KMS-11 (cell line): ENCODE results near the gene AP5S1.

Source experiments
- H2AFZ ChIP-seq: fragments of 200-600 bp; sonication (generic); 2 replicates; pipeline ENCODE4 v1.6.1; 2016; ENCODE audit warnings: antibody characterized with exemption, mixed run types, low read depth
- H3K27ac ChIP-seq: fragments of 200-600 bp; sonication (generic); 2 replicates; pipeline ENCODE4 v1.6.1; 2016; ENCODE audit warnings: mild to moderate bottlenecking, mixed run types
- H3K27me3 ChIP-seq: fragments of 200-600 bp; sonication (generic); 2 replicates; pipeline ENCODE4 v1.6.1; 2017; ENCODE audit warnings: mild to moderate bottlenecking, low read depth, mixed run types, moderate library complexity; ENCODE audit not compliant: insufficient read depth
- H3K36me3 ChIP-seq: fragments of 200-600 bp; sonication (generic); 2 replicates; pipeline ENCODE4 v1.6.1; 2017; ENCODE audit warnings: mild to moderate bottlenecking, mixed run types; ENCODE audit not compliant: insufficient read depth
- H3K4me1 ChIP-seq: fragments of 200-600 bp; sonication (generic); 2 replicates; pipeline ENCODE4 v1.6.1; 2016; ENCODE audit warnings: mild to moderate bottlenecking, low read depth, mixed run types; ENCODE audit not compliant: poor library complexity, severe bottlenecking
- H3K4me2 ChIP-seq: fragments of 200-600 bp; sonication (generic); 2 replicates; pipeline ENCODE4 v1.7.0; 2016; ENCODE audit warnings: mild to moderate bottlenecking, mixed run types
- H3K4me3 ChIP-seq: fragments of 200-600 bp; sonication (generic); IDR thresholded peaks from 2 replicates; pipeline ENCODE4 v1.6.1; 2017; ENCODE audit warnings: low read depth, low read length, mixed read lengths; ENCODE audit not compliant: insufficient read depth
- H3K79me2 ChIP-seq: fragments of 200-600 bp; sonication (generic); 2 replicates; pipeline ENCODE4 v1.6.1; 2016; ENCODE audit warnings: low read depth, mixed run types; ENCODE audit not compliant: insufficient read depth
- H3K9ac ChIP-seq: fragments of 200-600 bp; sonication (generic); 2 replicates; pipeline ENCODE4 v1.6.1; 2016; ENCODE audit warnings: mild to moderate bottlenecking, mixed run types
- H4K20me1 ChIP-seq: fragments of 200-600 bp; sonication (generic); 2 replicates; pipeline ENCODE4 v1.6.1; 2016; ENCODE audit warnings: mild to moderate bottlenecking, mixed run types; ENCODE audit not compliant: insufficient read depth
- CTCF ChIP-seq: fragments of 200-600 bp; sonication (generic); conservative IDR thresholded peaks from 2 replicates; pipeline ENCODE4 v1.6.1; 2017; ENCODE audit warnings: low read depth, mild to moderate bottlenecking, antibody characterized with exemption, low read length, moderate library complexity, mixed read lengths

AP5S1 gene

GRCh38 chr20:3864518-3864917 lies 44.2 kb downstream of the AP5S1 start:
- no peak overlapping the region for H3K4me3 ChIP-seq
- H2AFZ ChIP-seq, result no peak overlapping the region
- H3K4me2 ChIP-seq, result no peak overlapping the region
- H3K79me2 ChIP-seq, result no peaks in the 10 kb centered on the region
- TF ChIP-seq CTCF, result no peak
- no peaks in the 10 kb centered on the region for H3K36me3 ChIP-seq
- H3K27ac ChIP-seq, result no peak overlapping the region
- H4K20me1 ChIP-seq, result no peaks in the 10 kb centered on the region
- H3K9ac ChIP-seq, result no peak overlapping the region
- H3K27me3 ChIP-seq, result no peaks in the 10 kb centered on the region
- no peaks in the 10 kb centered on the region for H3K4me1 ChIP-seq

- H3K27me3 ChIP-seq, result no peaks in the 10 kb centered on the region
- H3K36me3 ChIP-seq, result no peaks in the 10 kb centered on the region
- no peak overlapping the region for H3K27ac ChIP-seq
- no peaks in the 10 kb centered on the region for H3K4me1 ChIP-seq
- no peak for TF ChIP-seq CTCF
- no peaks in the 10 kb centered on the region for H4K20me1 ChIP-seq
- H3K4me2 ChIP-seq, result no peak overlapping the region
- no peak overlapping the region for H3K9ac ChIP-seq
- H3K4me3 ChIP-seq, result no peak overlapping the region
- H2AFZ ChIP-seq, result no peak overlapping the region
- H3K79me2 ChIP-seq, result no peaks in the 10 kb centered on the region
Observed at GRCh38 chr20:3865152-3865886, 45.0 kb downstream of the AP5S1 start.

DNA sequence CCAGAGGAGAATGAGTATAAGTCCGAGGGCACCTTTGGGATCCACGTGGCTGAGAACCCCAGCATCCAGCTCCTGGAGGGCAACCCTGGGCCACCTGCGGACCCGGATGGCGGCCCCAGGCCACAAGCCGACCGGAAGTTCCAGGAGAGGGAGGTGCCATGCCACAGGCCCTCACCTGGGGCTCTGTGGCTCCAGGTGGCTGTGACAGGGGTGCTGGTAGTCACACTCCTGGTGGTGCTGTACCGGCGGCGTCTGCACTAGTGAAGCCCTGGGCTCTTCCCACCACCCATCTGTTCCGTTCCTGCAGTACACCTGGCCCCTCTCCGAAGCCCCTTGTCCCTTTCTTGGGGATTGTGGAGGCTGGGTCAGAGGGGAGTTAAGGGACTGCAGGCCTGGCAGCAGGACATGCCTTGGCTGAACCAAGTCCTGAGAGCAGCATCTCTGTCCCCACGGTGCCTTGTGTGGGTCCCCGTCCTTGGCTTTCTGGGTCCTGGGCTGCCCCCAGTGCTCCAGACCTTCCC lies 45.6 kb downstream of the AP5S1 start:
- no peak overlapping the region for H3K27ac ChIP-seq
- no peaks in the 10 kb centered on the region for H3K4me1 ChIP-seq
- TF ChIP-seq CTCF, result no peak
- no peak overlapping the region for H3K4me2 ChIP-seq
- no peak overlapping the region for H3K9ac ChIP-seq
- H3K27me3 ChIP-seq, result no peaks in the 10 kb centered on the region
- H3K4me3 ChIP-seq, result no peak overlapping the region
- no peaks in the 10 kb centered on the region for H3K79me2 ChIP-seq
- H2AFZ ChIP-seq, result no peak overlapping the region
- H4K20me1 ChIP-seq, result no peaks in the 10 kb centered on the region
- H3K36me3 ChIP-seq, result no peaks in the 10 kb centered on the region

- Histone ChIP-seq H3K4me3 (no peak overlapping the region), H3K27me3 (no peaks in the 10 kb centered on the region), H3K9ac (no peak overlapping the region), H3K4me2 (no peak overlapping the region), H4K20me1 (no peaks in the 10 kb centered on the region), H3K27ac (no peak overlapping the region), H3K4me1 (no peaks in the 10 kb centered on the region), H2AFZ (no peak overlapping the region), H3K79me2 (no peaks in the 10 kb centered on the region), H3K36me3 (no peaks in the 10 kb centered on the region)
- no peak for TF ChIP-seq CTCF
Observed at GRCh38 chr20:3866464-3866863, 46.1 kb downstream of the AP5S1 start.
